ENCODE measurements around the gene TMEM259. TPM values are rescaled to one million over a fixed set of nuclear protein-coding genes. Genes with fewer than 3 reads are reported as not detected.

TMEM259 gene
- total RNA-seq, 2 donors from 2014 or later: 142 to 306 TPM

DNA sequence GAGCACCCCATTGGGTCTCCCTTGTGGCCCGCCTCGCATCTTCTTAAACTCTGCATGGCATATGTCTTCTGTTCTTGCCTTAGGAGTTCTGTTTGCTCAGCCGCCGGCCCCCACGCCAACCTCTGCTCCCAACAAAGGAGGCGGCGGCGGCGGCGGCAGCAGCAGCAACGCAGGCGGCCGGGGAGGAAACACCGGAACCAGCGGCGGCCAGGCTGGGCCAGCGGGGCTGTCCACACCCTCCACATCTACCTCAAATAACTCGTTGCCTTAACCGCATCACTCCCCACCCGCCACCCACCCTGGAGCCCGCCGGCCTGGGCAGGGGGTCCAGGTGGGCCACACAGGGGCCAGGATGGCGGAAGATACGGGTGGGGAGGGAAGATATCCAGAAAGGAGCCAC, 49.1 kb downstream of the TMEM259 start:
- no peak for ATAC-seq
- no peak overlapping the region for H3K4me3 ChIP-seq
- TF ChIP-seq POLR2A (IDR thresholded peaks at IDR 0.05): no peak
- TF ChIP-seq, protein P1, sequence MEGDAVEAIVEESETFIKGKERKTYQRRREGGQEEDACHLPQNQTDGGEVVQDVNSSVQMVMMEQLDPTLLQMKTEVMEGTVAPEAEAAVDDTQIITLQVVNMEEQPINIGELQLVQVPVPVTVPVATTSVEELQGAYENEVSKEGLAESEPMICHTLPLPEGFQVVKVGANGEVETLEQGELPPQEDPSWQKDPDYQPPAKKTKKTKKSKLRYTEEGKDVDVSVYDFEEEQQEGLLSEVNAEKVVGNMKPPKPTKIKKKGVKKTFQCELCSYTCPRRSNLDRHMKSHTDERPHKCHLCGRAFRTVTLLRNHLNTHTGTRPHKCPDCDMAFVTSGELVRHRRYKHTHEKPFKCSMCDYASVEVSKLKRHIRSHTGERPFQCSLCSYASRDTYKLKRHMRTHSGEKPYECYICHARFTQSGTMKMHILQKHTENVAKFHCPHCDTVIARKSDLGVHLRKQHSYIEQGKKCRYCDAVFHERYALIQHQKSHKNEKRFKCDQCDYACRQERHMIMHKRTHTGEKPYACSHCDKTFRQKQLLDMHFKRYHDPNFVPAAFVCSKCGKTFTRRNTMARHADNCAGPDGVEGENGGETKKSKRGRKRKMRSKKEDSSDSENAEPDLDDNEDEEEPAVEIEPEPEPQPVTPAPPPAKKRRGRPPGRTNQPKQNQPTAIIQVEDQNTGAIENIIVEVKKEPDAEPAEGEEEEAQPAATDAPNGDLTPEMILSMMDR (IDR thresholded peaks at IDR 0.05): no peak
- no peak overlapping the region for H3K27ac ChIP-seq
- DNase-seq: no peak
- 90 to 99% methylated on average over 15 to 22 of the region's 24 CpGs for WGBS, 2 donors
- peaks cover 0 to 9% of the 10 kb centered on the region in 2 donors for H3K36me3 ChIP-seq (replicated peaks in 1 of 2; ENCODE audit: insufficient read depth in 1 of 2, low read depth in 2 of 2)
- intact Hi-C loops (cut with DNase I): no loop called here
- no peaks in the 10 kb centered on the region for H3K4me1 ChIP-seq
- H3K27me3 ChIP-seq: no peaks in the 10 kb centered on the region
- peaks cover 0 to 7% (median 0%) of the 10 kb centered on the region in 3 donors for H3K9me3 ChIP-seq

DNA sequence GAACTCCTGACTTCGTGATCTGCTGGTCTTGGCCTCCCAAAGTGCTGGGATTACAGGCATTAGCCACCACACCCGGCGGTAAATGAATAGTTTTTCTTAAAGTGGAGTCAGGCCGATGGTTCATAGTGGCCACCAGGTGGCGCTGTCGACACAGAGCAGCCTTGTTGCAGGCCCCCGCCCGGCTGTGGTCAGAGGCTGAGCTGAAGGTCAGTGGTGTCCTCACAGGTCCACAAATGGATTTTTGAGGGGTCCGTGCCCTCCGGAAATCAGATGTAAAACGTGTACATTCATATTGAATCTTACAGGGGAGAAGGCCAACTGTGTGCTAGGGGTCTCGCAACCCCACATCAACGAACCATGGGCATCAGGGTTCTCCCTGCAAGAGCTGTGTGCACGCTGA, 50.2 kb downstream of the TMEM259 start:
- no peak for ATAC-seq
- 95% methylated on average over 13 of the region's 14 CpGs for WGBS, 2 donors
- Histone ChIP-seq H3K4me3 (no peak overlapping the region), H3K27me3 (no peaks in the 10 kb centered on the region), H3K36me3 (replicated peaks in 1 of 2; ENCODE audit: insufficient read depth in 1 of 2, low read depth in 2 of 2) (peaks cover 0 to 12% of the 10 kb centered on the region in 2 donors), H3K27ac (no peak overlapping the region), H3K9me3 (peaks cover 0 to 7% (median 0%) of the 10 kb centered on the region in 3 donors), H3K4me1 (no peaks in the 10 kb centered on the region)
- DNase-seq: no peak
- TF ChIP-seq, protein P1 (IDR thresholded peaks at IDR 0.05): peak in 6 of 7 experiments; percentile 17 to 40 (median 27)
- no peak for TF ChIP-seq POLR2A (IDR thresholded peaks at IDR 0.05)
- intact Hi-C loops (cut with DNase I): no loop called here

DNA sequence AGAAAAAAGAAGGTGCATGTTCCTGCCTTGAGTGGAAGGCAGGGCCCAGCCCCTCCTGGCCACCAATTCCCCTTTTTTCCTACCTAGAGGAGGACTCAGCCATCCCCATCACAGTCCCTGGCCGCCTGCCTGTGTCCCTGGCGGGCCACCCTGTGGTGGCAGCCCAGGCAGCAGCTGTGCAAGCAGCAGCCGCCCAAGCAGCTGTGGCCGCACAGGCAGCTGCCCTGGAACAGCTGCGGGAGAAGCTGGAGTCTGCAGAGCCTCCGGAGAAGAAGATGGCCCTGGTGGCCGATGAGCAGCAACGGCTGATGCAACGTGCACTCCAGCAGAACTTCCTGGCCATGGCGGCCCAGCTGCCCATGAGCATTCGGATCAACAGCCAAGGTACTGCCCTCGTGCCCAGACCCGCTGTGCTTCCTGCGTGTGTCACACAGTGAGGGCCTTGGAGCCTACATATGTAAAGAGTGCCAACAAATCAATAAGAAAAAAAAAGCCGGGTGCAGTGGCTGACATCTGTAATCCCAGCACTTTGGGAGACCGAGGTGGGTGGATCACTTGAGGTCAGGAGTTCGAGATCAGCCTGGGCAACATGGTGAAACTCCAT, 54.3 kb downstream of the TMEM259 start:
- no peaks in the 10 kb centered on the region for H3K4me1 ChIP-seq
- H3K4me3 ChIP-seq: no peak overlapping the region
- no peak for DNase-seq
- TF ChIP-seq, protein P1 (IDR thresholded peaks at IDR 0.05): no peak
- no peak for TF ChIP-seq POLR2A (IDR thresholded peaks at IDR 0.05)
- no peak for ATAC-seq
- H3K9me3 ChIP-seq: peaks cover 0 to 7% (median 0%) of the 10 kb centered on the region in 3 donors
- peaks cover 0 to 12% of the 10 kb centered on the region in 2 donors for H3K36me3 ChIP-seq (replicated peaks in 1 of 2; ENCODE audit: insufficient read depth in 1 of 2, low read depth in 2 of 2)
- no peak overlapping the region for H3K27ac ChIP-seq
- no peaks in the 10 kb centered on the region for H3K27me3 ChIP-seq
- intact Hi-C loops (cut with DNase I): no loop called here
- 89 to 95% methylated on average over 8 to 17 of the region's 17 CpGs for WGBS, 2 donors

DNA sequence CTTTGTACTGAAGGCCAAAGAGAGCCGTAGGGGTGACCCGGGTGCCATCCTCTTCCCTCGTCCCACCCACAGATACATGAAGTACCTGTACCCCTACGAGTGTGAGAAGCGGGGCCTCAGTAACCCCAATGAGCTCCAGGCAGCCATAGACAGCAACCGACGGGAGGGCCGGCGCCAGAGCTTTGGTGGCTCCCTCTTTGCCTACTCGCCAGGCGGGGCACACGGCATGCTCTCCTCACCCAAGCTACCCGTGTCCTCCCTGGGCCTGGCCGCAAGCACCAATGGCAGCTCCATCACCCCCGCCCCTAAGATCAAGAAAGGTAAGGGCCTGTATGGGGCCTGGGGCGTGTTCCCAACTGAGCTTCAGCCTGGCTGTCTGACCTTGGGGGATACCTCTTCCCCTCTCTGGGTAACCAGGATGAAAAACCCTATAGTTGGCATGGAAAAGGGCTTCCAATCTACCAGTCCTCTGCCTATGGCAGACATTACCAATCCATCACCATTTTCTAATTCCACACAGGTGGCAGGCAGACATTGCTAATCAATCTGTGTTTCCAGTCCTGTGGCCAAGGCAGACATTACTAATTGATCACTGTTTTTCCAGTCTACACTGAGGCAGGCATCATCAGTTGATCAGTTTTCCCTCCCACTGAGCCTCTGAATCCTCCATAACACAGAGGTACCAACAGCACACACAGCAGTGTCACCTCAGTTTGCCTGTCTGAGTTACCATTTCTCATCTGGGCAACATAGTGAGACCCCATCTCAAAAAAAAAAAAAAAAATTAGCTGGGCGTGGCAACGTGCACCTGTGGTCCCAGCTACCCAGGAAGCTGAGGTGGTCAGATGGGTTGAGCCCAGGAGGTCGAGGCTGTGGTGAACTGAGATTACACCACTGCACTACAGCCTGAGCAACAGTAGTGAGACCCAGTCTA, 55.9 kb downstream of the TMEM259 start:
- TF ChIP-seq, protein P1 (IDR thresholded peaks at IDR 0.05): no peak
- no peak for TF ChIP-seq POLR2A (IDR thresholded peaks at IDR 0.05)
- intact Hi-C loops (cut with DNase I): no loop called here
- H3K27ac ChIP-seq: no peak overlapping the region
- H3K9me3 ChIP-seq: no peaks in the 10 kb centered on the region
- DNase-seq (no peak), ATAC-seq (no peak)
- no peaks in the 10 kb centered on the region for H3K27me3 ChIP-seq
- no peak overlapping the region for H3K4me3 ChIP-seq
- WGBS, 2 donors: 93% methylated on average over 12 to 16 of the region's 19 CpGs
- H3K36me3 ChIP-seq (replicated peaks in 1 of 2; ENCODE audit: insufficient read depth in 1 of 2, low read depth in 2 of 2): peaks cover 0 to 10% of the 10 kb centered on the region in 2 donors
- H3K4me1 ChIP-seq: no peaks in the 10 kb centered on the region

Measured in body of pancreas (tissue), 4 donors.